Liver (tissue), 2 donors: ENCODE results near the gene CD9.

Source experiments
- NR2F2 ChIP-seq: IDR thresholded peaks from 2 replicates; pipeline ENCODE4 v1.6.1; 2016; ENCODE audit warnings: antibody characterized with exemption
- TF ChIP-seq, protein P1 (sequence below): IDR thresholded peaks from 2 replicates; pipeline ENCODE4 v1.6.1; 2016; ENCODE audit warnings: antibody characterized with exemption
- TF ChIP-seq, protein P2 (sequence below): IDR thresholded peaks from 2 replicates; pipeline ENCODE4 v1.6.1; 2016; ENCODE audit warnings: antibody characterized with exemption
- donor health status: healthy.

DNA sequence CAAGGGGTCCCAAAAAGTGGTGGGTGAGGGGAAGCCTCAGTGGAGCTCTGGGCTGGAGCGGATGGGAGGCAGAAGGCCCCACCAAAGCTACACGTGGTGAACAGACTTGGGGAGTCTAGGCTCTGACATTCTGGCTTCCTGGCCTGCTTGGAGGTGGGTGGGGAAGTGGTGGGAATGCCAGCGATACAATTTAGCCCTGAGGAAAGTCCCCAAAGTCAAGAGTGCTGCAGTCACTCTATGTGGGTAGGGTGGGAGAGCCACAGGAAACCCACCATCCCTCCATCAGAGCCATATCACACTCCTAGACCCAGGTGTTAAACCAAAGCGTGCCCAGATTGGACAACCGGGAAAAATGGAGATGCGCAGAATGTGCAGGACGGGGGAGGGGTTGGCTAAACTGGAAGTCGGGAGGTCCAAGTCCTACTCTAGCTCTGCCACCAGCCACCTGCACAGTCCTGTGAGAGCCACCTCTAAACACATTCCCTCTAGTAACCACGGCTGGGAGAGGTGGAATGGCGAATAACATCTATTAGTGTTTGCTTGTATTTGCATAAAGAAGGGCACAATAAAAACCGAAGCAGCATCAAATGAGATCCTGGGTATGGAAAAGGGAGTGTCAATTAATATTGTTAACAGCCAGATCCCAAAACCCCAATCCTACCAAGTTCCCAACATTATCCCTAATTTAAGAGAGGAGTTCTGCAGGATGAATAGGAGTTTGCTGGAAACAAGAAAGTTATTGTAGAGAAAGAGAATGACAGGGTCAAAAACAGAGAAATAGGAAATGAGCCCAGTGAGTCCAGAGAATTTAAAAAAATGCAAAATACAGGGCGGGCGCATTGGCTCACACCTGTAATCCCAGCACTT is 14.0 kb upstream of the CD9 start:
- TF ChIP-seq, protein P1, sequence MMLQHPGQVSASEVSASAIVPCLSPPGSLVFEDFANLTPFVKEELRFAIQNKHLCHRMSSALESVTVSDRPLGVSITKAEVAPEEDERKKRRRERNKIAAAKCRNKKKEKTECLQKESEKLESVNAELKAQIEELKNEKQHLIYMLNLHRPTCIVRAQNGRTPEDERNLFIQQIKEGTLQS: no peak
- no peak for TF ChIP-seq NR2F2
- TF ChIP-seq, protein P2, sequence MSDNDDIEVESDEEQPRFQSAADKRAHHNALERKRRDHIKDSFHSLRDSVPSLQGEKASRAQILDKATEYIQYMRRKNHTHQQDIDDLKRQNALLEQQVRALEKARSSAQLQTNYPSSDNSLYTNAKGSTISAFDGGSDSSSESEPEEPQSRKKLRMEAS: no peak
